Cardiac fibroblast (primary cell): ENCODE data around the gene ETFA.

Experiments used
- DNase-seq, 2 donors: peaks; one replicate each; pipeline versions ENCODE4 v3.0.0 to v3.0.0-alpha.2; 2010; ENCODE audit warnings: low read depth in 2 of 2
- H3K4me3 ChIP-seq, 2 donors: replicated peaks in 1 of 2; 1 replicate in 1 of 2; 2 replicates in 1 of 2; pipeline ENCODE4 v1.5.1; 2011; ENCODE audit warnings: low read depth in 2 of 2, low read length in 2 of 2, mild to moderate bottlenecking in 2 of 2, moderate library complexity in 1 of 2
- TF ChIP-seq, protein P1 (sequence below): IDR thresholded peaks from one replicate; pipeline ENCODE4 v1.5.1; 2011; ENCODE audit warnings: low read depth, mild to moderate bottlenecking, low read length, inconsistent platforms

Gene ETFA

DNA sequence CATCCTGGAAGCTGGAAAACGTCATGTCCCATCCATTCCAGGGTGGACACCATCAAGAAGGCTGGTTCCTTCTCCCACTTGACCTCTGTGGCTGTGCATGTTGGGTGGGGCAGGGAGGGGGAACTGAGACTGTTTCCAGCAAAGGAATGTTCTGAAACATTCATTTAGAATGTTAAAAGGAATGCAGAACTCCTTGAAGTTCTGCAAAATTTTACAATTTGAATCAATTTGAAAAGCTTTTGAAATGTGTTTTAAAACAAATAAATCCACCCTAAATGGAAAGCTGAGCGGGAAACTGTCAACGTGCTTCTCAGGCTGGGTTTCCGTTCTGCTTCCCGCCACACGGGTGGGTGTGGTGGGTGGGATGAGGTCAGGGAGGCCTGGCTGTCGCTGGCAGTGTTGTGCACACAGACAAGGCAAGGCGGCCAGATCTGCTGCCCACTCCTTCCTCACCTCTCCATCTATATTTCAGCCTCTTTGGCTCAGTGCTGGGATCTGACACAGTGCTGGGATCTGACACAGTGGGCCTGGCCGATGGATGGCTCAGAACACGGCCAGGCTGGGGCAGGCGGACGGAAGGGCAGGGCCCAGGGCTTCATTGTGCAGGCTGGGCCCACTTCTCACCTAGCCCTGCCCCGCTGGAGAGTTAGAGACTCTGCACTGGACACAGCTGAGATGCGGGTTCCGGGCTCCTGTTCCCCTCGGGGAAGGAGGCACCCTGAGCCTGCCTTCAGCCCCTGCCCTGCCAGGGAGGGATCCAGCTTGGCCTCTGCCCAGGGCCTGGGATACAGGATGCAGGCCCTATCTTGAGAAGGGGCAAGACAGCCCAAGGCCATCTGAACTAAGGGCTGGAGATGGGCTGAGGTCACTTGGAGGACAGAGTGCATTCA lies 141.1 kb downstream of the ETFA start:
- DNase-seq = no peak

DNA sequence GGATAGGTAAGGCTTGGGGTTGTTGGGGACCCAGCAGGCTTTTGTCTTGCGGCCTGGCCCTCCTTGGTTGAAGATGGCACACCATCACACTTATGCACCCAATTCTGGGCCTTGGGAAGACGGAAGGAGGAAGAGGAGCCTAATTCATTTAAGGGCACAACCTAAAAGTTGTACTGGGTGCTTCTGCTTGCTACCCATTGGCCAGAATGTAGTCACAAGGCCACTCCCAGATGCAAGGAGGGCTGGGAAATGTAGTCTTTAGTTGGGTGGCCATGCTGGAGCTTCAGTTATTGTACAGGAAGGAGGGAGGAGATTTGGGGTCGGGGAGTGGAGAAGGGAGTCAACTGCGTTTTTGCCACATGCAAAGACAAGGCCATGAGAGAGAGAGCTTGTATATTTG lies 142.3 kb downstream of the ETFA start:
- H3K4me3 ChIP-seq = no peak overlapping the region
- TF ChIP-seq, protein P1, sequence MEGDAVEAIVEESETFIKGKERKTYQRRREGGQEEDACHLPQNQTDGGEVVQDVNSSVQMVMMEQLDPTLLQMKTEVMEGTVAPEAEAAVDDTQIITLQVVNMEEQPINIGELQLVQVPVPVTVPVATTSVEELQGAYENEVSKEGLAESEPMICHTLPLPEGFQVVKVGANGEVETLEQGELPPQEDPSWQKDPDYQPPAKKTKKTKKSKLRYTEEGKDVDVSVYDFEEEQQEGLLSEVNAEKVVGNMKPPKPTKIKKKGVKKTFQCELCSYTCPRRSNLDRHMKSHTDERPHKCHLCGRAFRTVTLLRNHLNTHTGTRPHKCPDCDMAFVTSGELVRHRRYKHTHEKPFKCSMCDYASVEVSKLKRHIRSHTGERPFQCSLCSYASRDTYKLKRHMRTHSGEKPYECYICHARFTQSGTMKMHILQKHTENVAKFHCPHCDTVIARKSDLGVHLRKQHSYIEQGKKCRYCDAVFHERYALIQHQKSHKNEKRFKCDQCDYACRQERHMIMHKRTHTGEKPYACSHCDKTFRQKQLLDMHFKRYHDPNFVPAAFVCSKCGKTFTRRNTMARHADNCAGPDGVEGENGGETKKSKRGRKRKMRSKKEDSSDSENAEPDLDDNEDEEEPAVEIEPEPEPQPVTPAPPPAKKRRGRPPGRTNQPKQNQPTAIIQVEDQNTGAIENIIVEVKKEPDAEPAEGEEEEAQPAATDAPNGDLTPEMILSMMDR = no peak
- DNase-seq = peak in 1 of 2 donors; percentile 36

More for the DNA sequence above, 141.1 kb downstream of the ETFA start:
- TF ChIP-seq, protein P1 = no peak
- no peak overlapping the region for H3K4me3 ChIP-seq

DNA sequence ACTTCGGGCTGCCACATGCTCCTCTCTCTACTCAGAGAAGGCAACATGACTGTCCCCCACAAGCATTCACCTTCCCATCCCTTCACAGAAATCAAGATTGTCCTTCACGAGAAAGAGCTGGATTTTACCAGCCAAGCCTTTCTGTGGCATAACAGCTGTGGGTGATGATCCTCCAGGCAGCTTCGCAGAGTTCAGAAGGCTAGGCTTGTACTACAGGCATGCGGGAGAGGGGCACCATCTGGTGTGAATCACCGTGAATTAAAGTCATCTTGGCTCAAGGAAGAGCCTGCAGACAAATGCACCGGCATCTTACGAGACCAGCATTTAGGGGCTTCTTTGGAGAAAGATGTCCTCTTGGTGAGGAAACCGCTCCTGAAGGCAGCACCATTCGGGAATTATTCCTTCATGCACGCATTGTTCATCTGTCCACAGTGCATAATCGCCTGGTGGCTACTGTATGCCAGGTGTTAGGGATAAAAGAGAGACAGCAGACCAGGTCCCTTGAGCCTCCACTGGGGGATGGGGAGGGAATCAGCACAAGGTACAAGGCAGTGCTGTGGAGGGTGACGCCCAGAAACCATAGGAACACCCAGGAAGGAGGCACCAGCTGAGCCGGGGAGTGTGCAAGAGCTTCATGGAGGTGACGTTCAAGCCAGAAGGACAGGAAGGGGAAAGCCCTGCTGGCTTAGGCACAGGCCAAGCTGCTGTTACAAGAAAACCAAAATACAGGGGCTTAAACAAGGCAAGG lies 142.9 kb downstream of the ETFA start:
- H3K4me3 ChIP-seq = no peak overlapping the region
- TF ChIP-seq, protein P1 = no peak
- DNase-seq = no peak

DNA sequence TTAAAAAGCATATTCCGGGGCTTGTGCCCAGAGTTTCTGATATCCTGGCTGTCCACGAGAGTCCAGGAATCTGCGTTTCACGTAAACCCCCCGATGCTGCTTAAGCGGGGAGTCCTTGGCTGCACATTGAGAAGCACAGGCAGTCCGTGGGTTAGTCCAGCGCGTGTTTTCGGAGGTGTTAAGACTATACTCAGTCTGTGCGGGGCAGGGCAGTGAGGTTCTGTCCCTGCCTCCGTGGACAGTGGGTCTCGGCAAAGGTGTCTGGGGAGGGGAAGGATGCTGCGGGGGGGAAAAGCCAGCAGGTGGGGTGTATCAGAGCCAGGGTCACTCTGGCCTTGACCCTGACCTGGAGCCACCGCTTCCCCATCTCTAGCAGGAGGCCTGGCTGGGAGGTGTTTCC lies 145.3 kb downstream of the ETFA start:
- TF ChIP-seq, protein P1 = no peak
- H3K4me3 ChIP-seq = no peak overlapping the region
- no peak for DNase-seq
